HG02678 (cell line): ENCODE results near the gene IL17RC.
"Not testable (repeated sequence)": the region's sequence is repeated elsewhere in the genome, so short reads cannot be mapped to it uniquely, and the experiment has no call there.

Experiments
- ATAC-seq: cut with Tn5 transposase; IDR thresholded peaks from one replicate; pipeline ENCODE4 v1.9.1; 2021; ENCODE audit warnings: mild to moderate bottlenecking, moderate library complexity; ENCODE audit not compliant: unreplicated experiment

Gene IL17RC

GRCh38 chr3:9914559-9915253 is 2.2 kb upstream of the IL17RC start:
- ATAC-seq = peak; percentile 32

GRCh38 chr3:9915254-9916141 is 1.4 kb upstream of the IL17RC start:
- peak; percentile 44 for ATAC-seq

GRCh38 chr3:9916346-9916733 is 558 bp upstream of the IL17RC start:
- ATAC-seq = no peak

- ATAC-seq = no peak
Measured at GRCh38 chr3:9917820-9918219, 922 bp downstream of the IL17RC start.

GRCh38 chr3:9918261-9919038 is 1.6 kb downstream of the IL17RC start:
- ATAC-seq = no peak

- ATAC-seq = no peak
Measured at GRCh38 chr3:9928158-9928557, 11.3 kb downstream of the IL17RC start.

- ATAC-seq = no peak
Measured at GRCh38 chr3:9930804-9931418, 14.0 kb downstream of the IL17RC start.

- ATAC-seq = no peak
Measured at GRCh38 chr3:9932535-9932842, 15.6 kb downstream of the IL17RC start.

GRCh38 chr3:9932843-9933560 is 16.1 kb downstream of the IL17RC start:
- ATAC-seq = peak; percentile 67

- peak; percentile 85 for ATAC-seq
Measured at GRCh38 chr3:9933561-9934234, 16.8 kb downstream of the IL17RC start, which contains the start of gene CRELD1. TSS of gene CRELD1 (plus strand) at chr3:9933834. CDS start at chr3:9934439, 605 bp downstream.

GRCh38 chr3:9934235-9934621 is 17.3 kb downstream of the IL17RC start:
- ATAC-seq = no peak

GRCh38 chr3:9934993-9935392 is 18.1 kb downstream of the IL17RC start:
- ATAC-seq = no peak

GRCh38 chr3:9935966-9936510 is 19.1 kb downstream of the IL17RC start:
- no peak for ATAC-seq

- no peak for ATAC-seq
Measured at GRCh38 chr3:9937486-9938238, 20.8 kb downstream of the IL17RC start.

- ATAC-seq = no peak
Measured at GRCh38 chr3:9938966-9939365, 22.1 kb downstream of the IL17RC start.

GRCh38 chr3:9939906-9940305 is 23.0 kb downstream of the IL17RC start:
- ATAC-seq = not testable (repeated sequence)

GRCh38 chr3:9940746-9941145 is 23.8 kb downstream of the IL17RC start:
- ATAC-seq = no peak

GRCh38 chr3:9942164-9942563 is 25.3 kb downstream of the IL17RC start:
- no peak for ATAC-seq
